Measurements from ENCODE around the gene MAP4. TPM values are rescaled to one million over a fixed set of nuclear protein-coding genes. Genes with fewer than 3 reads are reported as not detected.

MAP4 gene
- total and polyA plus RNA-seq, 2 of the 13 experiments (the other 11 are each of a cell fraction or from before 2014, with no cell fraction given) = 33.1 to 38.7 TPM

DNA sequence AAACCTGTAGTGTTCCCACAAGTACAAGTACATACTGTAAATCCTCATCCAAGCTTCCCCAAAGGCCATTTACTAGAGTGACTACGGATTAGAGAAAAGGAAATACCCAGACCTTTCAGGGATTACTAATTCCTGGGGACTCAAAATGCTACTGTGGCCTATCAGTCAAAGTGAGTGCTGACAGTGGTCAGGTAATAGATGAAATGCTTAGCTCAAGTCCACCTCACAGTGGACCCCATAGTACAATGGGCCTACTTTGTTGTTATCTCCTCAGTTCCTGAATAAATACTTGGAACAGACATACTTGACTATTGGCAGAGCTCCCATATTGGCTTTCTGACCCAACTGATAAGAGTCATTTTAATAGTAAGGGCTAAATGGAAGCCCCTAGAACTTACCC, 61.6 kb downstream of the MAP4 start (continued):
- TF ChIP-seq ZFP82 (CRISPR knock-in tag; IDR thresholded peaks at IDR 0.05; ENCODE audit: borderline replicate concordance) = no peak
- TF ChIP-seq ZNF446 (CRISPR knock-in tag; IDR thresholded peaks at IDR 0.05) = no peak
- no peak for TF ChIP-seq RFXANK (CRISPR knock-in tag; IDR thresholded peaks at IDR 0.05)
- no peak for TF ChIP-seq KAT7 (CRISPR knock-in tag; IDR thresholded peaks at IDR 0.05; ENCODE audit: borderline replicate concordance)
- TF ChIP-seq, protein P1, sequence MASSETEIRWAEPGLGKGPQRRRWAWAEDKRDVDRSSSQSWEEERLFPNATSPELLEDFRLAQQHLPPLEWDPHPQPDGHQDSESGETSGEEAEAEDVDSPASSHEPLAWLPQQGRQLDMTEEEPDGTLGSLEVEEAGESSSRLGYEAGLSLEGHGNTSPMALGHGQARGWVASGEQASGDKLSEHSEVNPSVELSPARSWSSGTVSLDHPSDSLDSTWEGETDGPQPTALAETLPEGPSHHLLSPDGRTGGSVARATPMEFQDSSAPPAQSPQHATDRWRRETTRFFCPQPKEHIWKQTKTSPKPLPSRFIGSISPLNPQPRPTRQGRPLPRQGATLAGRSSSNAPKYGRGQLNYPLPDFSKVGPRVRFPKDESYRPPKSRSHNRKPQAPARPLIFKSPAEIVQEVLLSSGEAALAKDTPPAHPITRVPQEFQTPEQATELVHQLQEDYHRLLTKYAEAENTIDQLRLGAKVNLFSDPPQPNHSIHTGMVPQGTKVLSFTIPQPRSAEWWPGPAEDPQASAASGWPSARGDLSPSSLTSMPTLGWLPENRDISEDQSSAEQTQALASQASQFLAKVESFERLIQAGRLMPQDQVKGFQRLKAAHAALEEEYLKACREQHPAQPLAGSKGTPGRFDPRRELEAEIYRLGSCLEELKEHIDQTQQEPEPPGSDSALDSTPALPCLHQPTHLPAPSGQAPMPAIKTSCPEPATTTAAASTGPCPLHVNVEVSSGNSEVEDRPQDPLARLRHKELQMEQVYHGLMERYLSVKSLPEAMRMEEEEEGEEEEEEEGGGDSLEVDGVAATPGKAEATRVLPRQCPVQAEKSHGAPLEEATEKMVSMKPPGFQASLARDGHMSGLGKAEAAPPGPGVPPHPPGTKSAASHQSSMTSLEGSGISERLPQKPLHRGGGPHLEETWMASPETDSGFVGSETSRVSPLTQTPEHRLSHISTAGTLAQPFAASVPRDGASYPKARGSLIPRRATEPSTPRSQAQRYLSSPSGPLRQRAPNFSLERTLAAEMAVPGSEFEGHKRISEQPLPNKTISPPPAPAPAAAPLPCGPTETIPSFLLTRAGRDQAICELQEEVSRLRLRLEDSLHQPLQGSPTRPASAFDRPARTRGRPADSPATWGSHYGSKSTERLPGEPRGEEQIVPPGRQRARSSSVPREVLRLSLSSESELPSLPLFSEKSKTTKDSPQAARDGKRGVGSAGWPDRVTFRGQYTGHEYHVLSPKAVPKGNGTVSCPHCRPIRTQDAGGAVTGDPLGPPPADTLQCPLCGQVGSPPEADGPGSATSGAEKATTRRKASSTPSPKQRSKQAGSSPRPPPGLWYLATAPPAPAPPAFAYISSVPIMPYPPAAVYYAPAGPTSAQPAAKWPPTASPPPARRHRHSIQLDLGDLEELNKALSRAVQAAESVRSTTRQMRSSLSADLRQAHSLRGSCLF (CRISPR knock-in tag; IDR thresholded peaks at IDR 0.05; ENCODE audit: borderline replicate concordance) = no peak
- no peak for TF ChIP-seq ZNF788 (CRISPR knock-in tag; IDR thresholded peaks at IDR 0.05; ENCODE audit: borderline replicate concordance)
- TF ChIP-seq FOSL2 (CRISPR knock-in tag; IDR thresholded peaks at IDR 0.05) = 0 out of 2 replicates have a peak, but pooled peaks have one; percentile 31
- no peak for TF ChIP-seq SKI (IDR thresholded peaks at IDR 0.05; ENCODE audit: partially characterized antibody)
- TF ChIP-seq ZNF563 (CRISPR knock-in tag; IDR thresholded peaks at IDR 0.05) = no peak
- no peak for TF ChIP-seq BRD4 (CRISPR knock-in tag; IDR thresholded peaks at IDR 0.05)
- no peak for TF ChIP-seq AKAP8 (CRISPR knock-in tag; IDR thresholded peaks at IDR 0.05)
- TF ChIP-seq, protein P2, sequence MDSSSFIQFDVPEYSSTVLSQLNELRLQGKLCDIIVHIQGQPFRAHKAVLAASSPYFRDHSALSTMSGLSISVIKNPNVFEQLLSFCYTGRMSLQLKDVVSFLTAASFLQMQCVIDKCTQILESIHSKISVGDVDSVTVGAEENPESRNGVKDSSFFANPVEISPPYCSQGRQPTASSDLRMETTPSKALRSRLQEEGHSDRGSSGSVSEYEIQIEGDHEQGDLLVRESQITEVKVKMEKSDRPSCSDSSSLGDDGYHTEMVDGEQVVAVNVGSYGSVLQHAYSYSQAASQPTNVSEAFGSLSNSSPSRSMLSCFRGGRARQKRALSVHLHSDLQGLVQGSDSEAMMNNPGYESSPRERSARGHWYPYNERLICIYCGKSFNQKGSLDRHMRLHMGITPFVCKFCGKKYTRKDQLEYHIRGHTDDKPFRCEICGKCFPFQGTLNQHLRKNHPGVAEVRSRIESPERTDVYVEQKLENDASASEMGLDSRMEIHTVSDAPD (CRISPR knock-in tag; IDR thresholded peaks at IDR 0.05) = no peak
- no peak for TF ChIP-seq HNRNPH1 (optimal IDR thresholded peaks at IDR 0.05; ENCODE audit: low read depth, low read length)
- peak; percentile 87; the same call in 1 of the 2 replicates for TF ChIP-seq ZBTB7B (CRISPR knock-in tag; IDR thresholded peaks at IDR 0.05)
- TF ChIP-seq EZH2 (conservative IDR thresholded peaks at IDR 0.05; ENCODE audit: low read depth, low read length) = no peak
- TF ChIP-seq, protein P3, sequence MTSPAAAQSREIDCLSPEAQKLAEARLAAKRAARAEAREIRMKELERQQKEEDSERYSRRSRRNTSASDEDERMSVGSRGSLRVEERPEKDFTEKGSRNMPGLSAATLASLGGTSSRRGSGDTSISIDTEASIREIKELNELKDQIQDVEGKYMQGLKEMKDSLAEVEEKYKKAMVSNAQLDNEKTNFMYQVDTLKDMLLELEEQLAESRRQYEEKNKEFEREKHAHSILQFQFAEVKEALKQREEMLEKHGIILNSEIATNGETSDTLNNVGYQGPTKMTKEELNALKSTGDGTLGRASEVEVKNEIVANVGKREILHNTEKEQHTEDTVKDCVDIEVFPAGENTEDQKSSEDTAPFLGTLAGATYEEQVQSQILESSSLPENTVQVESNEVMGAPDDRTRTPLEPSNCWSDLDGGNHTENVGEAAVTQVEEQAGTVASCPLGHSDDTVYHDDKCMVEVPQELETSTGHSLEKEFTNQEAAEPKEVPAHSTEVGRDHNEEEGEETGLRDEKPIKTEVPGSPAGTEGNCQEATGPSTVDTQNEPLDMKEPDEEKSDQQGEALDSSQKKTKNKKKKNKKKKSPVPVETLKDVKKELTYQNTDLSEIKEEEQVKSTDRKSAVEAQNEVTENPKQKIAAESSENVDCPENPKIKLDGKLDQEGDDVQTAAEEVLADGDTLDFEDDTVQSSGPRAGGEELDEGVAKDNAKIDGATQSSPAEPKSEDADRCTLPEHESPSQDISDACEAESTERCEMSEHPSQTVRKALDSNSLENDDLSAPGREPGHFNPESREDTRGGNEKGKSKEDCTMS (CRISPR knock-in tag; conservative IDR thresholded peaks at IDR 0.05) = no peak
- peak; percentile 57; the same call in 1 of the 2 replicates for TF ChIP-seq SALL1 (CRISPR knock-in tag; IDR thresholded peaks at IDR 0.05)
- TF ChIP-seq, protein P4, sequence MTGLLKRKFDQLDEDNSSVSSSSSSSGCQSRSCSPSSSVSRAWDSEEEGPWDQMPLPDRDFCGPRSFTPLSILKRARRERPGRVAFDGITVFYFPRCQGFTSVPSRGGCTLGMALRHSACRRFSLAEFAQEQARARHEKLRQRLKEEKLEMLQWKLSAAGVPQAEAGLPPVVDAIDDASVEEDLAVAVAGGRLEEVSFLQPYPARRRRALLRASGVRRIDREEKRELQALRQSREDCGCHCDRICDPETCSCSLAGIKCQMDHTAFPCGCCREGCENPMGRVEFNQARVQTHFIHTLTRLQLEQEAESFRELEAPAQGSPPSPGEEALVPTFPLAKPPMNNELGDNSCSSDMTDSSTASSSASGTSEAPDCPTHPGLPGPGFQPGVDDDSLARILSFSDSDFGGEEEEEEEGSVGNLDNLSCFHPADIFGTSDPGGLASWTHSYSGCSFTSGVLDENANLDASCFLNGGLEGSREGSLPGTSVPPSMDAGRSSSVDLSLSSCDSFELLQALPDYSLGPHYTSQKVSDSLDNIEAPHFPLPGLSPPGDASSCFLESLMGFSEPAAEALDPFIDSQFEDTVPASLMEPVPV (CRISPR knock-in tag; IDR thresholded peaks at IDR 0.05) = no peak
- no peak for TF ChIP-seq ZNF296 (CRISPR knock-in tag; conservative IDR thresholded peaks at IDR 0.05)
- TF ChIP-seq SP2 (CRISPR knock-in tag; IDR thresholded peaks at IDR 0.05) = no peak
